ENCODE data around the gene SLC5A2.

Gene SLC5A2

DNA sequence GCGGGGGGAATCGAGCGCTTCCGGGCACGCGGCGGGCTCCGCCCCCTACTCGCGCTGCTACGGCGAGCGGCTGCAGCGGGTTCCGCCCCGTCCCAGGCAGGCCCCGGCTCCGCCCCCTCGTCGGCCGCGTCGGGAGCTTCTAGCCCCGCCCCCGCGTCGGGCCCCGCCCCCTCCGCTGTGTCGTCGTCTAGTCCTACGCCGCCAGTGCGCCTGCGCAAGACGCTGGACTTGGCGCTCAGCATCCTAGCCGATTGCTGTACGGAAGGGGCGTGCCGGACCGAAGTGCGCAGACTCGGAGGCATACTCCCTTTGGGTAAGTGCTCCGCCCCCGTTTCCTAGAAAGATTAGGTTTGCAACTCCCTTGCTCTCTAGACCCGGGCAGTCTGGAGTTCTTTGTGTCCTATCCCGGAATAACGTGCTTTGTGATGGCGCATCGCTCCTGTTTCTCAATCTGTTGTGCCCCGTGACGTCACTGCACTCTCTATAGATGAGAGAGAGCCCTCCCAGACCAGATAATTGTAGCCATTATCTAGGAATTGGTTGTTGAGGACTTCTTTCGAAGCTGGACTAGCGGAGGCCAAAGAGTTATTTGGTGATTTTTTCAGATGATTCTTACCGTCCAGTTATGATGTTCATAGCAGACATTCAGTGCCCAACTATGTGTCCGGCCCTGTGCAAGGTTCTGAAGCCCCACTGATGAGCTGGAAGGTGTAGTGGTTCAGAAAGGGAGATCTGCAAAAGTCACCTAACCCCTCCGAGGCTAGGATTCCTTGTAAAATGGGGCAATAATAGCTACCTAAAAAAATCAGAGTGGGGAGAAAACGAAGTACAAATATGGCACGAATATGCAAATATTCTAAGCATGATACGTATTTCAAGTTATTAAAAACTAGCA is 23.0 kb upstream of the SLC5A2 start:
- Histone ChIP-seq H3K9me3 (ENCODE audit: severe bottlenecking) (no peaks in the 10 kb centered on the region), H3K4me3 (ENCODE audit: low read depth, low read length) (peak overlapping the region; percentile 88), H3K27ac (peak overlapping the region; percentile 98), H3K36me3 (peaks cover 19% of the 10 kb centered on the region), H3K27me3 (ENCODE audit: insufficient read depth, low read depth, severe bottlenecking) (no peaks in the 10 kb centered on the region)
- peak; percentile 100 for DNase-seq
- TF ChIP-seq, protein P1, sequence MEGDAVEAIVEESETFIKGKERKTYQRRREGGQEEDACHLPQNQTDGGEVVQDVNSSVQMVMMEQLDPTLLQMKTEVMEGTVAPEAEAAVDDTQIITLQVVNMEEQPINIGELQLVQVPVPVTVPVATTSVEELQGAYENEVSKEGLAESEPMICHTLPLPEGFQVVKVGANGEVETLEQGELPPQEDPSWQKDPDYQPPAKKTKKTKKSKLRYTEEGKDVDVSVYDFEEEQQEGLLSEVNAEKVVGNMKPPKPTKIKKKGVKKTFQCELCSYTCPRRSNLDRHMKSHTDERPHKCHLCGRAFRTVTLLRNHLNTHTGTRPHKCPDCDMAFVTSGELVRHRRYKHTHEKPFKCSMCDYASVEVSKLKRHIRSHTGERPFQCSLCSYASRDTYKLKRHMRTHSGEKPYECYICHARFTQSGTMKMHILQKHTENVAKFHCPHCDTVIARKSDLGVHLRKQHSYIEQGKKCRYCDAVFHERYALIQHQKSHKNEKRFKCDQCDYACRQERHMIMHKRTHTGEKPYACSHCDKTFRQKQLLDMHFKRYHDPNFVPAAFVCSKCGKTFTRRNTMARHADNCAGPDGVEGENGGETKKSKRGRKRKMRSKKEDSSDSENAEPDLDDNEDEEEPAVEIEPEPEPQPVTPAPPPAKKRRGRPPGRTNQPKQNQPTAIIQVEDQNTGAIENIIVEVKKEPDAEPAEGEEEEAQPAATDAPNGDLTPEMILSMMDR (IDR thresholded peaks at IDR 0.05; ENCODE audit: low read depth, low read length) = no peak

DNA sequence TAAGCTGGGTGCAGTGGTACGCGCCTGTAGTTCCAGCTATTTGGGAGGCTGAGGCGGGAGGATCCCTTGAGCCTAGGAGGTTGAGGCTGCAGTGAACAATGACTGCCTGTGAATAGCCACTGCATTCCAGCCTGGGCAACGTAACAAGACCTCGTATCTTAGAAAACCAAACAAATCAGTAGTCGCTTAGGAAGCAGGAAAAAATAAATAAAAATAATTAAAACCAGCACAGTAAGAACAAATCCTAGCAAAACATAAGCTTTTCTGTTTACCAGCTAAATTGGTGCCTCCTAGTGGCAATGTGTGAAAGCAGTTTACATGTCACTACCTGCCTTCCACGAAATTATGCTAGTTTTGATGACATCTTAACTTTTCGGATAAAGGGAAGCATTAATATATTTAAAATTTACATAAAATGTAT is 22.3 kb upstream of the SLC5A2 start:
- Histone ChIP-seq H3K27me3 (ENCODE audit: insufficient read depth, low read depth, severe bottlenecking) (no peaks in the 10 kb centered on the region), H3K36me3 (peaks cover 24% of the 10 kb centered on the region), H3K27ac (peak overlapping the region; percentile 83), H3K9me3 (ENCODE audit: severe bottlenecking) (no peaks in the 10 kb centered on the region), H3K4me3 (ENCODE audit: low read depth, low read length) (peak overlapping the region; percentile 72)
- TF ChIP-seq, protein P1 (IDR thresholded peaks at IDR 0.05; ENCODE audit: low read depth, low read length) = peak; percentile 48
- DNase-seq = no peak

DNA sequence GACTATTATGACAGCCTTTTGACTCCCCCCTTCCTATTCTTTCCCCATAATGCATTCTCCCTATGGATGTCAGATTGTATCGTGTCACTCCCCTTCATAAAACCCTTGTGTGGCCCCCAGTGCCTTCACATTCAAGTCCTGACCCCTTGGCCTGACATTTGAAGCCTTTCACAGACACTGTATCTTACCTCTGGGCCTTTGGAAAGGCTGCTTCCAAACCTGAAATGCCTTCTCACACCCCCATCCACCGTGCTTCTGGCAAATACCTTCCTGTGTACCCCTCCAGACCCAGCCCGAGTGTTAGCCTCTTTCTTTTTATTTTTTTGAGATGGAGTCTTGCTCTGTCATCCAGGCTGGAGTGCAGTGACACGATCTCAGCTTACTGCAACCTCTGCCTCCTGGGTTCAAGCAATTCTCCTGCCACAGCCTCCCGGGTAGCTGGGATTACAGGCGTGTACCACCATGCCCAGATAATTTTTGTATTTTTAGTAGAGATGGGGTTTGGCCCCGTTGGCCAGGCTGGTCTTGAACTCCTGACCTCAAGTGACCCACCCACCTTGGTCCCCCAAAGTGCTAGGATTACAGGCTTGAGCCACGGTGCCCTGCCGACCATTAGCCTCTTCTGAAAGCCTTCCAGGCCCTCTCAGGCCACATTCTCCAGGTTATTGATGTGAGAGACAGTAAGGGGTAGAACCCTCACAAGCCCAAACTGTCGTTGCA is 21.6 kb upstream of the SLC5A2 start:
- Histone ChIP-seq H3K27ac (no peak overlapping the region), H3K27me3 (ENCODE audit: insufficient read depth, low read depth, severe bottlenecking) (no peaks in the 10 kb centered on the region), H3K36me3 (peaks cover 26% of the 10 kb centered on the region), H3K9me3 (ENCODE audit: severe bottlenecking) (no peaks in the 10 kb centered on the region), H3K4me3 (ENCODE audit: low read depth, low read length) (no peak overlapping the region)
- TF ChIP-seq, protein P1 (IDR thresholded peaks at IDR 0.05; ENCODE audit: low read depth, low read length) = no peak
- no peak for DNase-seq

DNA sequence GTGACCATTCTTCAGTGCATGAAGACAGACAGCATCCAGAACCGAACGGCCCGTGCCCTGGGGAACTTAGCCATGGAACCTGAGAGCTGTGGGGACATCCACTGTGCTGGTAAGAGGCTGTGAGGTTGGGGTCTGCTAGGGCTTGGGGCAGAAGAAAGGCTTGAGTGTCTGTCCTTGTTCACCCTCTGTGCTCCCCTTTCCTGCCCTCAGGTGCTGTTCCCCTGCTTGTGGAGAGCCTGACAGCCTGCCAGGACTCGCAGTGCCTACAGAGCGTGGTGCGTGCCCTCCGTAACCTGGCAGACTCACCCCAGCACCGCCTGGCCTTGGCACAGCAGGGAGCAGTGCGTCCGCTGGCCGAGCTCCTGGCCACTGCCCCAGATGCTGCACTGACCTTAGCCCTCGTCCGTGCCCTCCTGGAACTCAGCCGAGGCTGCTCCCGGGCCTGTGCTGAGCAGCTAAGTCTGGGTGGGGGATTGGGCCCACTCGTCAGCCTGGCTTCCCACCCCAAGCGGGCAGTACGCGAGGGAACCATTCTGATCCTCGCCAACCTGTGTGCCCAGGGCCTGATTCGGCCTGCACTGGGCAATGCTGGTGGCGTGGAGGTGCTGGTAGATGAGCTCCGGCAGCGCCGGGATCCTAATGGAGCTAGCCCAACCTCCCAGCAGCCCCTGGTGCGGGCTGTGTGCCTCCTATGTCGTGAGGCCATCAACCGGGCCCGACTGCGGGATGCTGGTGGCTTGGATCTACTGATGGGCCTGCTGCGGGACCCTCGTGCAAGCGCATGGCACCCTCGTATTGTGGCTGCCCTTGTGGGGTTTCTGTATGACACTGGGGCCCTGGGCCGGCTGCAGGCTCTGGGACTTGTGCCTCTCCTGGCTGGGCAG is 20.8 kb upstream of the SLC5A2 start:
- Histone ChIP-seq H3K36me3 (peaks cover 26% of the 10 kb centered on the region), H3K27ac (no peak overlapping the region), H3K4me3 (ENCODE audit: low read depth, low read length) (no peak overlapping the region), H3K27me3 (ENCODE audit: insufficient read depth, low read depth, severe bottlenecking) (no peaks in the 10 kb centered on the region), H3K9me3 (ENCODE audit: severe bottlenecking) (no peaks in the 10 kb centered on the region)
- no peak for DNase-seq
- TF ChIP-seq, protein P1 (IDR thresholded peaks at IDR 0.05; ENCODE audit: low read depth, low read length) = no peak

DNA sequence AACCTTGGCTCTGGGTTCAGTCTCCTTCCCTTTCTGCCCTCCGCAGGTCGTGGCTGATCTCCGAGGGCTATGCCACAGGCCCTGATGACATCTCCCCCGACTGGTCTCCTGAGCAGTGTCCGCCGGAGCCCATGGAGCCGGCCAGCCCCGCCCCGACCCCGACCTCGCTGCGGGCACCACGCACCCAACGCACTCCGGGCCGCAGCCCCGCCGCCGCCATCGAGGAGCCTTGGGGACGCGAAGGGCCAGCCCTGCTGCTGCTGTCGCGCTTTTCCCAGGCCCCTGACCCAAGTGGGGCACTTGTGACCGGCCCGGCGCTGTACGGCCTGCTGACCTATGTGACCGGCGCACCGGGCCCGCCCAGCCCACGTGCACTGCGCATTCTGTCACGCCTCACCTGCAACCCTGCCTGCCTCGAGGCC is 18.6 kb upstream of the SLC5A2 start:
- DNase-seq = no peak
- Histone ChIP-seq H3K4me3 (ENCODE audit: low read depth, low read length) (no peak overlapping the region), H3K36me3 (peaks cover 20% of the 10 kb centered on the region), H3K27me3 (ENCODE audit: insufficient read depth, low read depth, severe bottlenecking) (no peaks in the 10 kb centered on the region), H3K27ac (no peak overlapping the region), H3K9me3 (ENCODE audit: severe bottlenecking) (no peaks in the 10 kb centered on the region)
- TF ChIP-seq, protein P1 (IDR thresholded peaks at IDR 0.05; ENCODE audit: low read depth, low read length) = no peak
